HEK293 (cell line): Measurements from ENCODE around the gene MAP4K4.

ENCODE experiments used
- CTCF ChIA-PET: fragments of 350-600 bp; formaldehyde crosslinking; extraction: SDS; loops from one replicate; lab custom pipeline; 2021; ENCODE audit warnings: antibody characterized with exemption; lab: Yijun Ruan, JAX
- POLR2A ChIA-PET: fragments of 300-600 bp; formaldehyde crosslinking; extraction: SDS; loops from one replicate; lab custom pipeline; 2020; ENCODE audit warnings: antibody characterized with exemption, inconsistent platforms; lab: Yijun Ruan, JAX
- H3K27ac ChIP-seq: fragments of 200-500 bp; sonication (Bioruptor generic); 2 replicates; pipeline ENCODE4 v1.5.1; 2014; ENCODE audit warnings: low read depth, low read length, control low read depth, inconsistent platforms; ENCODE audit errors: extremely low read depth
- H3K36me3 ChIP-seq, 2 experiments: fragments of 200-500 bp in 1 of 2; sonication (Bioruptor generic) in 1 of 2; 1 replicate in 1 of 2; 2 replicates in 1 of 2; pipeline ENCODE4 v1.5.1; 2014 to 2017; ENCODE audit warnings: inconsistent platforms in 2 of 2, low read length in 2 of 2; ENCODE audit not compliant: control insufficient read depth in 2 of 2, insufficient read depth in 1 of 2
- H3K4me1 ChIP-seq: fragments of 200-500 bp; sonication (Bioruptor generic); 2 replicates; pipeline ENCODE4 v1.5.1; 2014; ENCODE audit warnings: mild to moderate bottlenecking, low read length, inconsistent platforms; ENCODE audit not compliant: control insufficient read depth, insufficient read depth
- H3K4me3 ChIP-seq: 2 replicates; pipeline ENCODE4 v1.5.1; 2011; ENCODE audit warnings: low read depth, mild to moderate bottlenecking, control low read depth, low read length, moderate library complexity
- H3K9me3 ChIP-seq: fragments of 200-500 bp; sonication (Bioruptor generic); 2 replicates; pipeline ENCODE4 v1.5.1; 2014; ENCODE audit warnings: low read depth, low read length, inconsistent platforms; ENCODE audit not compliant: control insufficient read depth, insufficient read depth
- GLIS1 ChIP-seq: fragments of 450-650 bp; formaldehyde crosslinking; IDR thresholded peaks from 2 replicates; pipeline ENCODE4 v1.5.1; 2016; ENCODE audit warnings: missing biosample characterization, missing genetic modification characterization
- MEIS1 ChIP-seq: sonication (generic); formaldehyde crosslinking; IDR thresholded peaks from 2 replicates; pipeline ENCODE4 v1.8.1; 2022; ENCODE audit warnings: missing genetic modification reagents, mild to moderate bottlenecking, borderline replicate concordance
- OVOL3 ChIP-seq: fragments of 450-650 bp; formaldehyde crosslinking; IDR thresholded peaks from 2 replicates; pipeline ENCODE4 v1.5.1; 2016; ENCODE audit warnings: missing biosample characterization, missing genetic modification characterization
- PRDM1 ChIP-seq: fragments of 450-650 bp; formaldehyde crosslinking; IDR thresholded peaks from 2 replicates; pipeline ENCODE4; 2016; ENCODE audit warnings: missing biosample characterization, missing genetic modification characterization
- PRDM4 ChIP-seq: fragments of 450-650 bp; formaldehyde crosslinking; IDR thresholded peaks from 2 replicates; pipeline ENCODE4 v1.5.1; 2017; ENCODE audit warnings: missing biosample characterization, missing genetic modification characterization
- TRIM28 ChIP-seq: IDR thresholded peaks from 2 replicates; pipeline ENCODE4 v1.6.1; 2011; ENCODE audit warnings: low read length, control low read depth, borderline replicate concordance
- ZBTB49 ChIP-seq: fragments of 450-650 bp; formaldehyde crosslinking; IDR thresholded peaks from 2 replicates; pipeline ENCODE4 v1.5.1; 2016; ENCODE audit warnings: missing biosample characterization, missing genetic modification characterization, low read depth
- ZFHX2 ChIP-seq: fragments of 450-650 bp; formaldehyde crosslinking; conservative IDR thresholded peaks from 2 replicates; pipeline ENCODE4 v1.5.1; 2016; ENCODE audit warnings: missing biosample characterization, missing genetic modification characterization
- ZFP69B ChIP-seq: fragments of 450-650 bp; formaldehyde crosslinking; IDR thresholded peaks from 2 replicates; pipeline ENCODE4 v1.5.1; 2016; ENCODE audit warnings: missing biosample characterization, missing genetic modification characterization
- ZIC2 ChIP-seq: fragments of 450-650 bp; formaldehyde crosslinking; IDR thresholded peaks from 2 replicates; pipeline ENCODE4 v1.5.1; 2016; ENCODE audit warnings: missing biosample characterization, missing genetic modification characterization
- ZNF132 ChIP-seq: fragments of 450-650 bp; formaldehyde crosslinking; IDR thresholded peaks from 2 replicates; pipeline ENCODE4 v1.5.1; 2017; ENCODE audit warnings: missing biosample characterization, missing genetic modification characterization, borderline replicate concordance
- ZNF221 ChIP-seq: fragments of 450-650 bp; formaldehyde crosslinking; IDR thresholded peaks from 2 replicates; pipeline ENCODE4 v1.5.1; 2017; ENCODE audit warnings: missing biosample characterization, missing genetic modification characterization, borderline replicate concordance
- ZNF24 ChIP-seq: fragments of 450-650 bp; formaldehyde crosslinking; IDR thresholded peaks from 2 replicates; pipeline ENCODE4 v1.5.1; 2016; ENCODE audit warnings: missing biosample characterization, missing genetic modification characterization
- ZNF311 ChIP-seq: fragments of 450-650 bp; formaldehyde crosslinking; IDR thresholded peaks from 2 replicates; pipeline ENCODE4 v1.5.1; 2017; ENCODE audit warnings: missing biosample characterization, missing genetic modification characterization, borderline replicate concordance
- ZNF350 ChIP-seq: fragments of 450-650 bp; formaldehyde crosslinking; IDR thresholded peaks from 2 replicates; pipeline ENCODE4 v1.5.0; 2017; ENCODE audit warnings: missing biosample characterization, mild to moderate bottlenecking, missing genetic modification characterization
- ZNF362 ChIP-seq: fragments of 450-650 bp; formaldehyde crosslinking; IDR thresholded peaks from 2 replicates; pipeline ENCODE4 v1.5.1; 2016; ENCODE audit warnings: missing biosample characterization, missing genetic modification characterization
- ZNF48 ChIP-seq: fragments of 450-650 bp; formaldehyde crosslinking; IDR thresholded peaks from 2 replicates; pipeline ENCODE4 v1.5.1; 2016; ENCODE audit warnings: missing biosample characterization, missing genetic modification characterization
- ZNF501 ChIP-seq: fragments of 450-650 bp; formaldehyde crosslinking; IDR thresholded peaks from 2 replicates; pipeline ENCODE4 v1.5.1; 2016; ENCODE audit warnings: missing biosample characterization, missing genetic modification characterization
- ZNF514 ChIP-seq: fragments of 450-650 bp; formaldehyde crosslinking; IDR thresholded peaks from 2 replicates; pipeline ENCODE4 v1.5.1; 2016; ENCODE audit warnings: missing biosample characterization, missing genetic modification characterization
- ZNF548 ChIP-seq: fragments of 450-650 bp; formaldehyde crosslinking; IDR thresholded peaks from 2 replicates; pipeline ENCODE4 v1.5.1; 2016; ENCODE audit warnings: missing biosample characterization, missing genetic modification characterization
- ZNF555 ChIP-seq: fragments of 450-650 bp; formaldehyde crosslinking; conservative IDR thresholded peaks from 2 replicates; pipeline ENCODE4 v1.5.1; 2017; ENCODE audit warnings: missing biosample characterization, mild to moderate bottlenecking, missing genetic modification characterization, inconsistent platforms
- ZNF558 ChIP-seq: fragments of 450-650 bp; formaldehyde crosslinking; IDR thresholded peaks from 2 replicates; pipeline ENCODE4 v1.5.1; 2016; ENCODE audit warnings: missing biosample characterization, missing genetic modification characterization
- ZNF610 ChIP-seq: fragments of 450-650 bp; formaldehyde crosslinking; IDR thresholded peaks from 2 replicates; pipeline ENCODE4 v1.5.1; 2016; ENCODE audit warnings: missing biosample characterization, missing genetic modification characterization, borderline replicate concordance
- ZNF639 ChIP-seq: fragments of 450-650 bp; formaldehyde crosslinking; IDR thresholded peaks from 2 replicates; pipeline ENCODE4 v1.5.1; 2016; ENCODE audit warnings: missing biosample characterization, missing genetic modification characterization
- ZNF677 ChIP-seq: fragments of 450-650 bp; IDR thresholded peaks from 2 replicates; pipeline ENCODE4 v1.5.0; 2018; ENCODE audit warnings: missing biosample characterization, mild to moderate bottlenecking, missing genetic modification characterization, moderate library complexity
- ZNF747 ChIP-seq: fragments of 450-650 bp; formaldehyde crosslinking; IDR thresholded peaks from 2 replicates; pipeline ENCODE4 v1.5.1; 2016; ENCODE audit warnings: missing biosample characterization, missing genetic modification characterization
- ZNF76 ChIP-seq: fragments of 450-650 bp; formaldehyde crosslinking; IDR thresholded peaks from 2 replicates; pipeline ENCODE4; 2016; ENCODE audit warnings: low read depth, missing biosample characterization, missing genetic modification characterization, borderline replicate concordance
- ZSCAN23 ChIP-seq: fragments of 450-650 bp; formaldehyde crosslinking; IDR thresholded peaks from 2 replicates; pipeline ENCODE4 v1.5.1; 2016; ENCODE audit warnings: missing biosample characterization, missing genetic modification characterization

The MAP4K4 gene

GRCh38 chr2:101858246-101858645, 160.7 kb downstream of the MAP4K4 start:
- no peak overlapping the region for H3K27ac ChIP-seq
- H3K36me3 ChIP-seq: peaks cover 4 to 67% of the 10 kb centered on the region in 2 experiments
- no peak overlapping the region for H3K4me3 ChIP-seq
- no peaks in the 10 kb centered on the region for H3K9me3 ChIP-seq
- CTCF ChIA-PET: interaction anchor here (0.7 to 1.1 kb wide), 3 partner anchors 25 to 439 kb away, joined by 3 read pairs; no protein-coding TSS in a partner anchor
- no peak for TF ChIP-seq PRDM1 (tag by site-specific recombination)
- TF ChIP-seq, all 188 proteins: peak for 0
- POLR2A ChIA-PET: no interaction called here
- H3K4me1 ChIP-seq: no peaks in the 10 kb centered on the region

- TF ChIP-seq ZIC2 (tag by site-specific recombination) (no peak), ZNF362 (no peak), ZNF501 (tag by site-specific recombination) (no peak), ZNF558 (no peak), TRIM28 (no peak), ZNF311 (tag by site-specific recombination) (no peak), ZNF350 (tag by site-specific recombination) (no peak), MEIS1 (CRISPR knock-in tag) (no peak), GLIS1 (tag by site-specific recombination) (no peak), ZFHX2 (no peak), ZBTB49 (tag by site-specific recombination) (no peak), ZNF548 (no peak), ZNF514 (no peak), ZNF48 (tag by site-specific recombination) (no peak), PRDM4 (tag by site-specific recombination) (no peak)
Measured at GRCh38 chr2:101858910-101859309, 161.4 kb downstream of the MAP4K4 start.

GRCh38 chr2:101859604-101860003, 162.1 kb downstream of the MAP4K4 start:
- CTCF ChIA-PET: no interaction called here
- Histone ChIP-seq H3K4me3 (no peak overlapping the region), H3K4me1 (no peaks in the 10 kb centered on the region), H3K36me3 (peaks cover 5 to 65% of the 10 kb centered on the region in 2 experiments), H3K9me3 (no peaks in the 10 kb centered on the region), H3K27ac (no peak overlapping the region)
- POLR2A ChIA-PET: no interaction called here
- TF ChIP-seq ZNF677 (no peak), ZNF747 (tag by site-specific recombination) (no peak), ZNF76 (no peak), ZFP69B (tag by site-specific recombination) (no peak), ZNF639 (tag by site-specific recombination) (no peak), ZNF24 (tag by site-specific recombination) (no peak), GLIS1 (tag by site-specific recombination) (no peak), ZNF555 (tag by site-specific recombination) (no peak), OVOL3 (no peak), ZNF221 (no peak), ZSCAN23 (tag by site-specific recombination) (no peak), ZNF610 (no peak), ZNF132 (tag by site-specific recombination) (no peak)

More at GRCh38 chr2:101858910-101859309, 161.4 kb downstream of the MAP4K4 start:
- ChIA-PET POLR2A (no interaction called here), CTCF (interaction anchor here (0.7 to 1.1 kb wide), 2 partner anchors 28 to 440 kb away, joined by 3 read pairs; no protein-coding TSS in a partner anchor)
- Histone ChIP-seq H3K4me3 (no peak overlapping the region), H3K36me3 (peaks cover 4 to 67% of the 10 kb centered on the region in 2 experiments), H3K9me3 (no peaks in the 10 kb centered on the region), H3K4me1 (no peaks in the 10 kb centered on the region), H3K27ac (no peak overlapping the region)
